Lower leg skin (tissue), 4 donors: ENCODE data around the gene CDO1. TPM values are rescaled to one million over a fixed set of nuclear protein-coding genes. Genes with fewer than 3 reads are reported as not detected.

ENCODE experiments used
- DNase-seq, 2 donors: peaks; one replicate each; pipeline ENCODE4 v3.0.0-alpha.2; 2019; ENCODE audit warnings: low spot score in 2 of 2
- H3K4me3 ChIP-seq: fragments of 200-600 bp; sonication (generic); 2 replicates; pipeline ENCODE4 v1.5.1; 2017; ENCODE audit warnings: mild to moderate bottlenecking, low read depth; ENCODE audit not compliant: poor library complexity, severe bottlenecking
- CTCF ChIP-seq, 3 donors: fragments of 450-650 bp; IDR thresholded peaks; one replicate each; pipeline ENCODE4 v1.5.1; 2016; ENCODE audit warnings: antibody characterized with exemption in 3 of 3, mild to moderate bottlenecking in 3 of 3, moderate library complexity in 2 of 3
- POLR2A ChIP-seq, 2 donors: fragments of 450-650 bp; IDR thresholded peaks; one replicate each; pipeline ENCODE4 v1.6.1; 2016 to 2017; ENCODE audit warnings: antibody characterized with exemption in 2 of 2, mild to moderate bottlenecking in 1 of 2, moderate library complexity in 1 of 2
- WGBS, 2 donors: methylation state at CpG; one replicate each; pipeline ENCODE4 v1.1.5; 2018; 5-methylcytosine and 5-hydroxymethylcytosine counted together
- intact Hi-C: fragments of 100-400 bp; cut with DNase I; formaldehyde crosslinking; loops from one replicate; pipeline ENCODE4 v1.15.0; 2023; ENCODE audit warnings: low total_unique reads
- total RNA-seq, 4 donors: library from RNA; depleted of rRNA; stranded (reverse); fragments of >200 nt; gene quantifications; one replicate each; pipeline ENCODE4 v1.1.0, GENCODE V29; 2016

Gene CDO1
- total RNA-seq, 4 donors from 2014 or later, result 3.5 to 17.9 (median 8.9) TPM

- H3K4me3 ChIP-seq, result no peak overlapping the region
- DNase-seq, result no peak
- WGBS, 2 donors, result 93 to 98% methylated on average over 1 of the region's 1 CpG
- TF ChIP-seq CTCF (IDR thresholded peaks at IDR 0.05) (no peak), POLR2A (IDR thresholded peaks at IDR 0.05) (no peak)
- intact Hi-C loops, result no loop called here
Observed at GRCh38 chr5:115788440-115788839, 28.0 kb downstream of the CDO1 start.

DNA sequence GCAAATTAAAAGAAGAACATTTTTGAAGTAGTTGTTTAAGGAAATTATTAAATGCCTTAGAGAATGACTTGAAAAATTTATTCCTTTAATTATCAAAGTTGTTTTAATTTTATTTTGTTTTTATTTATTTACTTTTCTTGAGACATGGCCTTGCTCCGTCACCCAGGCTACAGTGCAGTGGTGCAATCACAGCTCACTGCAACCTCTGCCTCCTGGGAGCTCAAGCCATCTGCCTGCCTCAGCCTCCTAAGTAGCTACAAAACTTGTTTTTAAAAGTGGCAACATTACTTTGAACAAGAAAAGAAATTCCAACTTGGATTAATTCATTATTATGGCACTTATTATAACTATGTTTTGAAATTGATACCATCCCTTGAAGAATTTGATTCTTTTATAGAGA is 29.0 kb downstream of the CDO1 start:
- WGBS, 2 donors, result 0 to 38% methylated on average over 1 of the region's 1 CpG
- no peak overlapping the region for H3K4me3 ChIP-seq
- TF ChIP-seq POLR2A (IDR thresholded peaks at IDR 0.05) (no peak), CTCF (IDR thresholded peaks at IDR 0.05) (no peak)
- no peak for DNase-seq
- intact Hi-C loops, result no loop called here

GRCh38 chr5:115785381-115786065 is 30.9 kb downstream of the CDO1 start:
- intact Hi-C loops, result no loop called here
- no peak for DNase-seq
- TF ChIP-seq CTCF (IDR thresholded peaks at IDR 0.05) (no peak), POLR2A (IDR thresholded peaks at IDR 0.05) (no peak)

DNA sequence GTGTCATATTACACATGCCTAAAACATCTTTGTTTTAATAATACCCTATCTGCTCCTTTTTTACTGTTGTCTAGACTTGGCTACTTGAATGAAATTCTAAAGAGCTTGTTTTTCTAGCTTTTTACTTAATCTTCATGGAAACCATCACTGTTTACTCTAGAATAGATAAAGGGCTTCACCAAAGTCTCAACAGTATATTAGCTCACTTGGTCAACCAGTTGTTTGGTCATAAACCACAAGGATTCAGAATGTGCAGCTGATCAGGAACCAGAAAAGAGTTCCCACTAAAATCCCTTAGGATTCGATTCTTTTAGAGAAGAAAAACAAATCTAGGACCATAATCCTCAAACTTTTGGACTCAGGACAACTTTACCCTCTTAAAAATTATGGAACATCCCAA is 38.0 kb downstream of the CDO1 start:
- WGBS, 2 donors, result 57 to 69% methylated on average over 1 of the region's 1 CpG

More at GRCh38 chr5:115785381-115786065, 30.9 kb downstream of the CDO1 start:
- H3K4me3 ChIP-seq, result no peak overlapping the region
- 26 to 40% methylated on average over 6 of the region's 6 CpGs for WGBS, 2 donors

GRCh38 chr5:115776989-115777388 is 39.5 kb downstream of the CDO1 start:
- TF ChIP-seq POLR2A (IDR thresholded peaks at IDR 0.05) (no peak), CTCF (IDR thresholded peaks at IDR 0.05) (no peak)
- H3K4me3 ChIP-seq, result no peak overlapping the region
- intact Hi-C loops, result loop anchor here (5.0 kb wide), 1 partner anchor 1620 kb away; no protein-coding TSS in a partner anchor
- DNase-seq, result no peak
- 99% methylated on average over 3 of the region's 3 CpGs for WGBS, 2 donors

More for the DNA sequence above, 38.0 kb downstream of the CDO1 start:
- intact Hi-C loops, result loop anchor here (5.0 kb wide), 1 partner anchor 1621 kb away; no protein-coding TSS in a partner anchor
- TF ChIP-seq POLR2A (IDR thresholded peaks at IDR 0.05) (no peak), CTCF (IDR thresholded peaks at IDR 0.05) (no peak)
- H3K4me3 ChIP-seq, result no peak overlapping the region
- DNase-seq, result no peak
